ENCODE results near the gene SOHLH1.

Gene SOHLH1

GRCh38 chr9:135657416-135657815 is 41.9 kb downstream of the SOHLH1 start:
- TF ChIP-seq, protein P1, sequence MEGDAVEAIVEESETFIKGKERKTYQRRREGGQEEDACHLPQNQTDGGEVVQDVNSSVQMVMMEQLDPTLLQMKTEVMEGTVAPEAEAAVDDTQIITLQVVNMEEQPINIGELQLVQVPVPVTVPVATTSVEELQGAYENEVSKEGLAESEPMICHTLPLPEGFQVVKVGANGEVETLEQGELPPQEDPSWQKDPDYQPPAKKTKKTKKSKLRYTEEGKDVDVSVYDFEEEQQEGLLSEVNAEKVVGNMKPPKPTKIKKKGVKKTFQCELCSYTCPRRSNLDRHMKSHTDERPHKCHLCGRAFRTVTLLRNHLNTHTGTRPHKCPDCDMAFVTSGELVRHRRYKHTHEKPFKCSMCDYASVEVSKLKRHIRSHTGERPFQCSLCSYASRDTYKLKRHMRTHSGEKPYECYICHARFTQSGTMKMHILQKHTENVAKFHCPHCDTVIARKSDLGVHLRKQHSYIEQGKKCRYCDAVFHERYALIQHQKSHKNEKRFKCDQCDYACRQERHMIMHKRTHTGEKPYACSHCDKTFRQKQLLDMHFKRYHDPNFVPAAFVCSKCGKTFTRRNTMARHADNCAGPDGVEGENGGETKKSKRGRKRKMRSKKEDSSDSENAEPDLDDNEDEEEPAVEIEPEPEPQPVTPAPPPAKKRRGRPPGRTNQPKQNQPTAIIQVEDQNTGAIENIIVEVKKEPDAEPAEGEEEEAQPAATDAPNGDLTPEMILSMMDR (IDR thresholded peaks at IDR 0.05; ENCODE audit: low read depth, low read length) = no peak
- TF ChIP-seq EZH2phosphoT487 (IDR thresholded peaks at IDR 0.05; ENCODE audit: low read depth) = no peak
- no peaks in the 10 kb centered on the region for H3K36me3 ChIP-seq (replicated peaks; ENCODE audit: low read depth, low read length)
- H4K20me1 ChIP-seq (ENCODE audit: insufficient read depth, low read length) = no peaks in the 10 kb centered on the region
- no peaks in the 10 kb centered on the region for H3K4me1 ChIP-seq (ENCODE audit: low read length)
- H3K4me2 ChIP-seq (ENCODE audit: low read length) = no peak overlapping the region
- H3K27me3 ChIP-seq (ENCODE audit: low read depth, low read length) = no peaks in the 10 kb centered on the region; the same call in 1 of the 2 replicates
- no peaks in the 10 kb centered on the region for H3K79me2 ChIP-seq (ENCODE audit: low read length)
- no peak overlapping the region for H3K9ac ChIP-seq (ENCODE audit: low read length)
- H3K27ac ChIP-seq (ENCODE audit: low read length) = no peak overlapping the region
- H3K9me3 ChIP-seq (ENCODE audit: insufficient read depth, low read length) = no peaks in the 10 kb centered on the region
- H3K4me3 ChIP-seq (ENCODE audit: low read length) = no peak overlapping the region
- no peak overlapping the region for H2AFZ ChIP-seq (ENCODE audit: low read depth, low read length)

- H3K27me3 ChIP-seq (ENCODE audit: low read depth, low read length) = no peaks in the 10 kb centered on the region; the same call in 1 of the 2 replicates
- H3K79me2 ChIP-seq (ENCODE audit: low read length) = no peaks in the 10 kb centered on the region
- no peak overlapping the region for H2AFZ ChIP-seq (ENCODE audit: low read depth, low read length)
- no peaks in the 10 kb centered on the region for H3K4me1 ChIP-seq (ENCODE audit: low read length)
- H4K20me1 ChIP-seq (ENCODE audit: insufficient read depth, low read length) = no peaks in the 10 kb centered on the region
- TF ChIP-seq, protein P1 (IDR thresholded peaks at IDR 0.05; ENCODE audit: low read depth, low read length) = no peak
- no peak for TF ChIP-seq EZH2phosphoT487 (IDR thresholded peaks at IDR 0.05; ENCODE audit: low read depth)
- H3K4me3 ChIP-seq (ENCODE audit: low read length) = no peak overlapping the region
- peaks cover 3% of the 10 kb centered on the region; the same call in 1 of the 2 replicates for H3K9me3 ChIP-seq (ENCODE audit: insufficient read depth, low read length)
- H3K4me2 ChIP-seq (ENCODE audit: low read length) = no peak overlapping the region
- no peaks in the 10 kb centered on the region for H3K36me3 ChIP-seq (replicated peaks; ENCODE audit: low read depth, low read length)
- H3K9ac ChIP-seq (ENCODE audit: low read length) = no peak overlapping the region
- no peak overlapping the region for H3K27ac ChIP-seq (ENCODE audit: low read length)
Measured at GRCh38 chr9:135655317-135655716, 44.0 kb downstream of the SOHLH1 start.

DNA sequence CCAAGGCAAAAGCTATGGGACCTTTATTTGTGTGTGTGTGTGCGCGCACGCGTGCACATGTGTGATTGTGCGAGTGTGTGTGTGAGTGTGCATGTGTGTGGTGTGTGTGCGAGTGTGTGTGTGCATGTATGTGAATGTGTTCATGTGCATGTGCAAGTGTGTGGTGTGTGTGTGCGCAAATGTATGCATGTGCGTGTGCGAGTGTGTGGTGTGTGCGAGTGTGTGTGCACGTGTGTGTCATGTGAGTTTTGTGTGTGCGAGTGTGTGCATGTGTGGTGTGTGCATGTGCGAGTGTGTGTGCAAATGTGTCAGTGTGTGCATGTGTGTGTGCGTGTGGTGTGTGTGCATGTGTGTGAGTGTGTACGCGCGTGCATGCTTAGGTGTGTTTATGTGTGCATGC is 48.9 kb downstream of the SOHLH1 start:
- no peaks in the 10 kb centered on the region for H4K20me1 ChIP-seq (ENCODE audit: insufficient read depth, low read length)
- H3K27me3 ChIP-seq (ENCODE audit: low read depth, low read length) = no peaks in the 10 kb centered on the region; the same call in 1 of the 2 replicates
- no peak overlapping the region for H3K4me2 ChIP-seq (ENCODE audit: low read length)
- TF ChIP-seq EZH2phosphoT487 (IDR thresholded peaks at IDR 0.05; ENCODE audit: low read depth) = no peak
- TF ChIP-seq, protein P1 (IDR thresholded peaks at IDR 0.05; ENCODE audit: low read depth, low read length) = no peak
- no peak overlapping the region for H2AFZ ChIP-seq (ENCODE audit: low read depth, low read length)
- no peaks in the 10 kb centered on the region for H3K79me2 ChIP-seq (ENCODE audit: low read length)
- no peak overlapping the region for H3K9ac ChIP-seq (ENCODE audit: low read length)
- H3K9me3 ChIP-seq (ENCODE audit: insufficient read depth, low read length) = peaks cover 24% of the 10 kb centered on the region; the same call in 1 of the 2 replicates
- no peaks in the 10 kb centered on the region for H3K36me3 ChIP-seq (replicated peaks; ENCODE audit: low read depth, low read length)
- H3K27ac ChIP-seq (ENCODE audit: low read length) = no peak overlapping the region
- no peaks in the 10 kb centered on the region for H3K4me1 ChIP-seq (ENCODE audit: low read length)
- H3K4me3 ChIP-seq (ENCODE audit: low read length) = no peak overlapping the region

GRCh38 chr9:135649508-135649907 is 49.8 kb downstream of the SOHLH1 start:
- Histone ChIP-seq H3K4me1 (ENCODE audit: low read length) (no peaks in the 10 kb centered on the region), H2AFZ (ENCODE audit: low read depth, low read length) (no peak overlapping the region), H3K4me2 (ENCODE audit: low read length) (no peak overlapping the region), H3K27ac (ENCODE audit: low read length) (no peak overlapping the region), H3K27me3 (ENCODE audit: low read depth, low read length) (no peaks in the 10 kb centered on the region; the same call in 1 of the 2 replicates), H4K20me1 (ENCODE audit: insufficient read depth, low read length) (no peaks in the 10 kb centered on the region), H3K9ac (ENCODE audit: low read length) (no peak overlapping the region), H3K36me3 (replicated peaks; ENCODE audit: low read depth, low read length) (no peaks in the 10 kb centered on the region), H3K79me2 (ENCODE audit: low read length) (no peaks in the 10 kb centered on the region), H3K9me3 (ENCODE audit: insufficient read depth, low read length) (peaks cover 29% of the 10 kb centered on the region; the same call in 1 of the 2 replicates), H3K4me3 (ENCODE audit: low read length) (no peak overlapping the region)
- TF ChIP-seq, protein P1 (IDR thresholded peaks at IDR 0.05; ENCODE audit: low read depth, low read length) = no peak
- TF ChIP-seq EZH2phosphoT487 (IDR thresholded peaks at IDR 0.05; ENCODE audit: low read depth) = no peak
